Omental fat pad (tissue), 4 donors: Measurements from ENCODE around the gene FDPS. TPM values are rescaled to one million over a fixed set of nuclear protein-coding genes. Genes with fewer than 3 reads are reported as not detected.

Experiments used
- ATAC-seq: fragments of 150-250 bp; one replicate; pipeline ENCODE4 v1.9.1; 2016; ENCODE audit warnings: mild to moderate bottlenecking, moderate library complexity; ENCODE audit not compliant: low FRiP score
- DNase-seq: peaks from one replicate; pipeline ENCODE4 v3.0.0-alpha.2; 2019; ENCODE audit warnings: low spot score
- CTCF ChIP-seq, 3 donors: fragments of 450-650 bp; IDR thresholded peaks; one replicate each; pipeline ENCODE4 v1.5.1; 2016 to 2017; ENCODE audit warnings: antibody characterized with exemption in 3 of 3, mild to moderate bottlenecking in 3 of 3, moderate library complexity in 2 of 3
- small RNA-seq: library from RNA; depleted of rRNA; stranded (forward); fragments of <200 nt; gene quantifications from one replicate; pipeline ENCODE3, GENCODE V24; 2016
- total RNA-seq, 4 donors: library from RNA; depleted of rRNA; stranded (reverse); fragments of >200 nt; gene quantifications; one replicate each; pipeline ENCODE4 v1.1.0, GENCODE V29; 2016

FDPS gene
- total RNA-seq, 4 donors from 2014 or later: 73.9 to 151 (median 87.7) TPM

- no peak for TF ChIP-seq CTCF (IDR thresholded peaks at IDR 0.05)
- DNase-seq (no peak), ATAC-seq (no peak)
Measured at GRCh38 chr1:155329980-155330598, 21.4 kb downstream of the FDPS start.

DNA sequence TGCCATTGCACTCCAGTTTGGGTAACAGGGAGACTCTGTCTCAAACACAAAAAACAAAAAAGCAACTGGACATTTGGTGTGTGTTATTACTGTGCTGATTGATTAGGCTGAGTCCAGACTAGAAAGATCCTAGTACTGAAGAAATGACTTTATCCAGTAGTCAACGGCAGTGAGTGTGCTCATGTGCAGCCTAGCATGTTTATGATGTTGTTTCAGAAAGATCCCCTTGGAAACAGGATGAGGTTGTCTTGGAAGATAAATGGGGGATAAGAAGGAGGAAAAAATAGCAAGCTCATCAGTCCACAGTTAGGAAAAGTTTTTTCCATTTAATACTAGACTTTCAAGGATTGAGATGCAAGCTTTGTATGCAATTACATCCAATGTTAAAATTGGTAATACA lies 26.3 kb downstream of the FDPS start:
- ATAC-seq (no peak), DNase-seq (no peak)
- TF ChIP-seq CTCF (IDR thresholded peaks at IDR 0.05): no peak

DNA sequence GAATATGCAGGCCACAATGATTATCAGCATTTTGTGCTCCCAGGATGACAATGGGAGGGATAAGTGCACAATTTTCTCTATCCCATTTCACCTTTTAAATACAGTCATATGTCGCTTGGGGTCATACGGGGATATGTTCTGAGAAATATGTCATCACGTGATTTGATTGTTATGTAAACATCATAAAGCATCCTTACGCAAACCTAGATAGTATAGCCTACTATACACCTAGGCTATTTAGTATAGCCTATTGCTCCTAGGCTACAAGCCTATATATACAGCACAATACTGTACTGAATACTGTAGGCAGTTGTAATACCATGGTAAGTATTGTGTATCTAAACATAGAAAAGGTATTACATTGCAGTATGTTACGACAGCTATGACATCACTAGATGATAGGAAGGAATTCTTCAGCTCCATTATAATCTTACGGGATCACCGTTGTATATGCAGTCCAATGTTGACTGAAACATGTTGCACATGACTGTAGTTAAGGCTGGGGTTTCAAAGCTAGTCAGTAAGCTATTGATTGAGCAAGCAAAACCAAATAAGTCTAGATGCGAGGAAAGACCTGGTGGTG lies 30.9 kb downstream of the FDPS start:
- no peak for TF ChIP-seq CTCF (IDR thresholded peaks at IDR 0.05)
- DNase-seq (no peak), ATAC-seq (no peak)

DNA sequence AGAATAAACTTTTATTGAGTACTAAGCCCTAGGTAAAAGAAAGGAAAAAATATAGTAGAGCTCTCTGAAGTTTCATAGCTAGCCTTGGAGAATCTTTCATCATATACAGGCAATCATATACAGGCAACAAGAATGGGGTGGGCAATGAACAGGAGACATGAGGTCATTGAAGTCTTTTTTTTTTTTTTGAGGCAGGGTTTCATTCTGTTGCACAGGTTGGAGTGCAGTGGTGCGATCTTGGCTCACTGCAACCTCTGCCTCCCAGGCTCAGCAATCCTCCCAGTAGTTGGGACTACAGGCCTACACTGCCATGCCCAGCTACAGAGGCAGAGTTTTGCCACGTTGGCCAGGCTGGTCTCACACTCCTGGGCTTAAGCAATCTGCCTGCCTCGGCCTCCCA lies 34.2 kb downstream of the FDPS start:
- no peak for TF ChIP-seq CTCF (IDR thresholded peaks at IDR 0.05)
- ATAC-seq: no peak
- DNase-seq: no peak

DNA sequence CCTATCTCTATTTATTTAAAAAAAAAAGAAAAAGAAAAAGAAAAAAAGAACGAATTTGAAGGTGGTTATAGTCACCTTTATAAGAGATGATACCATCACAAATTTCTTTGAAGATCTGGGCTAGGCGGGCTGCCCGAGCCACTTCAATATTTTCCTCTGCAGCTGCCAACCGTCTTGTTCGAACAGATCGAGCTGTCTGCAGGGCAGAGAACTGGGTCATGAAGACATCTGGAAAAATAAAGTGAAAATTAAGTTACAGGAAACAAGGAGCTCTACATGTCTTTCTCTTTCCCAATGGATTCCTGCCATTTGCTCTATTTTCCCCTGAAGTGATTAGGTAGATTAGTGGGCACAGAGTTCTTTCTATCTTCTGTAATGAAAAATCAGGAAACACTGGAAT lies 44.0 kb downstream of the FDPS start:
- ATAC-seq: no peak
- TF ChIP-seq CTCF (IDR thresholded peaks at IDR 0.05): no peak
- no peak for DNase-seq

GRCh38 chr1:155360051-155360450 lies 51.4 kb downstream of the FDPS start:
- ATAC-seq (no peak), DNase-seq (no peak)
- TF ChIP-seq CTCF (IDR thresholded peaks at IDR 0.05): no peak

Small RNA genes within 50 kb of the gene (small RNA-seq; reads per million reads assigned to genes)
- gene RNU6-106P: not detected

Other genes starting within 250 kb of the FDPS start
- 1 to 10 TPM; 1.7 to 5.0 (median 4.4) TPM for gene EFNA4, start 245.1 kb upstream of the FDPS start, total RNA-seq
- 1 to 10 TPM in 2 of 4 donors, under 1 TPM in 1, not detected in 1; 0.84 to 1.8 (median 1.6) TPM for gene EFNA3, start 230.0 kb upstream of the FDPS start, total RNA-seq
- 10 to 100 TPM; 29.2 to 61.7 (median 56.7) TPM for gene EFNA1, start 181.0 kb upstream of the FDPS start, total RNA-seq
- 10 to 100 TPM; 26.8 to 40.6 (median 27.5) TPM for gene SLC50A1, start 173.0 kb upstream of the FDPS start, total RNA-seq
- 10 to 100 TPM; 32.5 to 70.8 (median 58.5) TPM for gene DPM3, start 168.3 kb upstream of the FDPS start, total RNA-seq
- gene KRTCAP2, start 135.6 kb upstream of the FDPS start, total RNA-seq: 100 to 1,000 TPM in 2 of 4 donors, 10 to 100 TPM in 2; 77.9 to 171 (median 99.7) TPM
- 1 to 10 TPM in 3 of 4 donors, under 1 TPM in 1; 0.36 to 1.4 (median 1.1) TPM for gene TRIM46, start 135.0 kb upstream of the FDPS start, total RNA-seq
- 10 to 100 TPM; 11.3 to 32.2 (median 25.0) TPM for gene THBS3, start 101.0 kb upstream of the FDPS start, total RNA-seq
- gene MTX1, start 100.2 kb upstream of the FDPS start, total RNA-seq: 10 to 100 TPM; 38.3 to 52.0 (median 40.8) TPM
- 10 to 100 TPM in 3 of 4 donors, 1 to 10 TPM in 1; 8.7 to 13.4 (median 11.9) TPM for gene ENTREP3, start 53.4 kb upstream of the FDPS start, total RNA-seq
- gene SCAMP3, start 46.5 kb upstream of the FDPS start, total RNA-seq: 10 to 100 TPM; 48.2 to 72.9 (median 63.1) TPM
- gene CLK2, start 35.4 kb upstream of the FDPS start, total RNA-seq: 10 to 100 TPM; 16.9 to 41.3 (median 32.7) TPM
- 1 to 10 TPM in 2 of 4 donors, under 1 TPM in 2; 0.36 to 2.3 (median 1.2) TPM for gene HCN3, start 31.4 kb upstream of the FDPS start, total RNA-seq
- not detected for gene PKLR, start 7.4 kb upstream of the FDPS start, total RNA-seq
- 10 to 100 TPM; 11.5 to 21.1 (median 12.5) TPM for gene RUSC1, start 12.0 kb downstream of the FDPS start, total RNA-seq